ENCODE data around the gene OR6J1.

OR6J1 gene

DNA sequence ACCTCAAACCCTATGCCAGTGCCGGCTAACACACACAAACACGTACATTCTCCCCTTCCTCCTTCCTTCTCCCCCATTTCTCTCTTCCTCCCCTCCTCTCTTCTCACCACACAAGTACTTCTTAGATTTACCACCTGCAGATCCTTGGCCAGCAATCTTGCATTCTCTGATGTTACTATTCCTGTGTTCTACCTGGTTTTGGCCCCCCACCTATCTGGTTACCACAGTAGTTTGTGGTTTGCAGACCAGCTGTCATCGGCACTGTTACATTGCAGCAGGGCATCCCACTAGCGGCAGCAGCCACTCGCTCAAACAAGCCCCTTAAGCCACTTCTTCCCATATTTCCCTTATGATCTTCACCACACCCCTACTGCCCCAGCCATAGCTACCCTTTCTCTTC is 42.2 kb downstream of the OR6J1 start:
- TF ChIP-seq, protein P1, sequence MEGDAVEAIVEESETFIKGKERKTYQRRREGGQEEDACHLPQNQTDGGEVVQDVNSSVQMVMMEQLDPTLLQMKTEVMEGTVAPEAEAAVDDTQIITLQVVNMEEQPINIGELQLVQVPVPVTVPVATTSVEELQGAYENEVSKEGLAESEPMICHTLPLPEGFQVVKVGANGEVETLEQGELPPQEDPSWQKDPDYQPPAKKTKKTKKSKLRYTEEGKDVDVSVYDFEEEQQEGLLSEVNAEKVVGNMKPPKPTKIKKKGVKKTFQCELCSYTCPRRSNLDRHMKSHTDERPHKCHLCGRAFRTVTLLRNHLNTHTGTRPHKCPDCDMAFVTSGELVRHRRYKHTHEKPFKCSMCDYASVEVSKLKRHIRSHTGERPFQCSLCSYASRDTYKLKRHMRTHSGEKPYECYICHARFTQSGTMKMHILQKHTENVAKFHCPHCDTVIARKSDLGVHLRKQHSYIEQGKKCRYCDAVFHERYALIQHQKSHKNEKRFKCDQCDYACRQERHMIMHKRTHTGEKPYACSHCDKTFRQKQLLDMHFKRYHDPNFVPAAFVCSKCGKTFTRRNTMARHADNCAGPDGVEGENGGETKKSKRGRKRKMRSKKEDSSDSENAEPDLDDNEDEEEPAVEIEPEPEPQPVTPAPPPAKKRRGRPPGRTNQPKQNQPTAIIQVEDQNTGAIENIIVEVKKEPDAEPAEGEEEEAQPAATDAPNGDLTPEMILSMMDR (IDR thresholded peaks at IDR 0.05) = no peak
- Histone ChIP-seq H3K27ac (no peak overlapping the region), H3K27me3 (peaks cover under 1% of the 10 kb centered on the region), H3K36me3 (peaks cover 56% of the 10 kb centered on the region), H3K4me3 (ENCODE audit: low read depth in 1 of 2, low read length in 1 of 2) (no peak overlapping the region), H3K9me3 (no peaks in the 10 kb centered on the region), H3K4me1 (ENCODE audit: control insufficient read depth in 1 of 2, insufficient read depth in 1 of 2, low read depth in 1 of 2, low read length in 1 of 2) (peaks cover 21% of the 10 kb centered on the region in 2 experiments)

DNA sequence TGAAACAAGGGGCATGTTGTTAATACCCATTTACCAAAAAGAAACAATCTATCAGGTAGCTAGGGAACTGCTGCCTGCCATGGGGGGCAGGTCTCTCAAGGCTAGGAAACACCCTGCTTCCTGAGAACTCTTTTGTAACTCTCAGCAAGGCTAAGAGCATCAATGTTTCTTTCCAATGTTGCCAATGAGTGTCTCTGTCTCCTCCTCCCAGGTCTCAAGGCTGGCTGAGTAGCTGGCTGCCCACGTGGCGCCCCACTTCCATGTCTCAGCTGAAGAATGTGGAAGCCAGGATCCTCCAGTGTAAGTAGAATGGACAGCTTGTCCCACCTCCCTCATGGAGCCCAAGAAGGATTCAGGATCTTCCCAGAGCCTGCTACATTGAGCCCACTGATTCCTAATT is 42.7 kb downstream of the OR6J1 start:
- Histone ChIP-seq H3K27me3 (peaks cover 5% of the 10 kb centered on the region), H3K9me3 (no peaks in the 10 kb centered on the region), H3K4me1 (ENCODE audit: control insufficient read depth in 1 of 2, insufficient read depth in 1 of 2, low read depth in 1 of 2, low read length in 1 of 2) (peaks cover 21% of the 10 kb centered on the region in 2 experiments), H3K27ac (no peak overlapping the region), H3K4me3 (ENCODE audit: low read depth in 1 of 2, low read length in 1 of 2) (no peak overlapping the region), H3K36me3 (peaks cover 51% of the 10 kb centered on the region)
- TF ChIP-seq, protein P1 (IDR thresholded peaks at IDR 0.05) = no peak

DNA sequence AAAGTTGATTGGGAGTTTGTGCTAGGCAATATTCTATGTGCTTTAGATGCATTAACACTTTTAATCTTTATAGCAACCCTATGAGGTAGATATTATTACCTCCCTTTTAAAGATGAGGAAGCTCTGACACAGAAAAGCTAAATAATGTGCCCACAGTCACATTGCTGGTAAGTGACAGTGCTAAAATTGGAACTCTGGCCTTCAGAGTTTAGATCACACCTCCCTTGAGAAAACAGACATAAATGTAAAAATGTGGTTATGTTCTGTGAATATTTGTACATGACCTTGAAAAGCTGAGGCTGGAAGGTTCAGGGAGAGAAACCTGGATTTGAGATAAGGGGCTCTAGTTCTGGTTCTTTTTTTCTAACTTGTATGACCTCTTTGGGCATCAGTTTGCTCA is 44.1 kb downstream of the OR6J1 start:
- no peaks in the 10 kb centered on the region for H3K9me3 ChIP-seq
- TF ChIP-seq, protein P1 (IDR thresholded peaks at IDR 0.05) = no peak
- peaks cover 36% of the 10 kb centered on the region for H3K36me3 ChIP-seq
- peaks cover 19% of the 10 kb centered on the region for H3K27me3 ChIP-seq
- H3K4me3 ChIP-seq (ENCODE audit: low read depth in 1 of 2, low read length in 1 of 2) = no peak overlapping the region
- H3K27ac ChIP-seq = no peak overlapping the region
- H3K4me1 ChIP-seq (ENCODE audit: control insufficient read depth in 1 of 2, insufficient read depth in 1 of 2, low read depth in 1 of 2, low read length in 1 of 2) = peaks cover 21% of the 10 kb centered on the region in 2 experiments

DNA sequence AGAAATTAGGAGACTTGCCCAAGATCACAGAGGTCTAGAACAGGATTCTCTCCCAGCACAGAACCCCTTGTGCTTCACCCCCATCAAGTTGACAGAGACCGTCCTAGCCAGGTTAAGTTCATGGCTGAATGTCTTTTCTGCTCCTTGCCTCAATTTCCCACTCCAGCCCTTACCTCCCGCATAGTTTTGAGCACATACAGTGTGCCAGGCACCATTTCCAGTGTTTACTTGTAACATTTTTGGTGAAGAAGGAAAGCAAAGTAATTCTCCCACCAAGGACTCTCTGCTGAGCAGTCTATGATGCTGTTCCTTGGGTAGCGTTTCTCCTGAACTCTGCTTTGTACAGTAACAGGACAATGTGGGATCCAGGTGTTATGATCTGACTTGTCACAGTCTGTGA is 44.8 kb downstream of the OR6J1 start:
- Histone ChIP-seq H3K27me3 (peaks cover 26% of the 10 kb centered on the region), H3K36me3 (peaks cover 30% of the 10 kb centered on the region), H3K27ac (peak overlapping the region; percentile 88), H3K4me1 (ENCODE audit: control insufficient read depth in 1 of 2, insufficient read depth in 1 of 2, low read depth in 1 of 2, low read length in 1 of 2) (peaks cover 21% of the 10 kb centered on the region in 2 experiments), H3K9me3 (no peaks in the 10 kb centered on the region), H3K4me3 (ENCODE audit: low read depth in 1 of 2, low read length in 1 of 2) (peak overlapping the region; percentile 68 to 82)
- TF ChIP-seq, protein P1 (IDR thresholded peaks at IDR 0.05) = no peak

DNA sequence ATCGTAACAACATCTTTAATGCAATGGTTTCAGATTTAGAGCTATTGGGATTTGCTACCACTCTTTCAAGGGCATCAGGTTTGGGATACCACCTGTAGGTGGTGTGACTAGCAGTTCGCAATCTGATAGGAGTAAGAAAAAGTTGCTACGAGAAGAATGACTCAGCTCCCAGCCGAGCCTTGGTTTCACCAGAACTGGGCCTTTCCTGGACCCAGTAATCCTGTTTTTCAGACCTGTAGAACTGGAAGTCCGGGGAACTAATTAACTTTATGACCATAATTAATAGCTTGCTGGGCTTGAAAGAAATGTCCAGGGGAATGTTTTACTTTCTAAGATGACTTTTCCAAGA is 45.3 kb downstream of the OR6J1 start:
- TF ChIP-seq, protein P1 (IDR thresholded peaks at IDR 0.05) = no peak
- peaks cover 25% of the 10 kb centered on the region for H3K36me3 ChIP-seq
- H3K4me3 ChIP-seq (ENCODE audit: low read depth in 1 of 2, low read length in 1 of 2) = peak overlapping the region; percentile 68 to 82
- peak overlapping the region; percentile 88 for H3K27ac ChIP-seq
- H3K4me1 ChIP-seq (ENCODE audit: control insufficient read depth in 1 of 2, insufficient read depth in 1 of 2, low read depth in 1 of 2, low read length in 1 of 2) = peaks cover 21% of the 10 kb centered on the region in 2 experiments
- no peaks in the 10 kb centered on the region for H3K9me3 ChIP-seq
- peaks cover 31% of the 10 kb centered on the region for H3K27me3 ChIP-seq

Data from neutrophil (primary cell).